Stimulated activated CD4-positive, alpha-beta T cell treated with anti-CD3 and anti-CD28 coated beads, TNF-alpha, amount 100 ng/mL, for 24 hours (primary cell): ENCODE measurements around the gene COASY.

ENCODE experiments used
- DNase-seq, 3 experiments: peaks; one replicate each; pipeline ENCODE4 v3.0.0-alpha.2; 2020; ENCODE audit warnings: low read depth in 3 of 3

Gene COASY

DNA sequence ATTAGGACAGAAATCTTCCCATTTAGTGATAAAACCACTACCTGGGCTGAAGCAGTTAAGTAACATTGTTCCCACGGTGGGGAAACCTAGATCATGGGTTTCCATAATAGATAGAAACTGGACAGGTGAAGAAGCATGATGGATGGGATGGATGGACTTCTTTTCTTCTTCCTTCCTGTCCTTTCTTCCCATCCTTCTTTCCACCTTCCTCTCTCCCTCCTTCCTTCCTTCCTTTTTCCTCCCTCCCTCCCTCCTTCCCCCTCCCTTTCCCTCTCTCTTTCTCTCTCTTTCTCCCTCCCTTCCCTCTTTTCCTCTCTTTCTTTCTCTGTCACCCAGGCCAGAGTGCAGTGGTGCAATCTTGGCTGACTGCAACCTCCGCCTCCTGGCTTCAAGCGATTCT lies 12.5 kb downstream of the COASY start:
- DNase-seq, result no peak

GRCh38 chr17:42577140-42577531 lies 15.2 kb downstream of the COASY start:
- DNase-seq, result no peak

DNA sequence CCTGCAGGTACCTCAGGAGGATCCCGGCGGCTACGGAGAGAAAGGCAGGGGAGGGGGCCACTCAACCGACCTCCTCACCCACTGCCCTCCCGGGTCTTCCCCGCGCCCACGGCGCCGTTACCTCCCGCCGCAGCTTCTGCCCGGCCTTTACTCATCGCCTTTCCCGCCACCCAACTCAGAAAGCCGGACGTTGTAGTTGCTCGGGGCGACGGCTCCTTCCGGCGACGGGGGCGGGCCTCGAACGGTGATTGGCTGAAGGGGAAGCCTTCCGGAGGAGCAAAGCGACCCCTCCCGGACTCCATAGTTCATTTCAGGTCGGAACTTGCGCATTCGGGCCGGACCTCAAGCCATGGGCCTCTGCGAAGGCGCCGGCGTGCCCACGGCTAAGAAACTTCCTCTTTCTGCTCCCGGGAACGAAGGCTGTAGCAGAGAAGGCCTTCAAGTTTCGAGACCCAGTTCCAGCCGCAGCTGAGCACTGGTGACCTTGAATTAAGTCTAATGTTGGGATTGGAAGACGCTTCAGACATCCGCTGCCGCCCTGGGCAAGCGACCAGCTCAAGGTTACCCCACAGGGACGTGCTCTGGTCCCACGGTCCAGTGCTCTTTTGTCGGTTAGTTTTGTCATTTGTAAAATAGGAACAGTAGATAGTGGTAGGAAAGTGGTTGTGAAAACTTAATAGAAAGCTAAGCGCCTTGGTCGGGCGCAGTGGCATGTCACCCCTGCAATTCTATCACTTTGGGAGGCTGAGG lies 15.8 kb downstream of the COASY start, which contains the start of gene PSMC3IP:
PSMC3IP (minus strand) TSS at position 198 of the 750 bp plus-strand sequence; CDS start at position 155, 43 bp downstream.
- peak; percentile 89 to 97 (median 90) for DNase-seq

DNA sequence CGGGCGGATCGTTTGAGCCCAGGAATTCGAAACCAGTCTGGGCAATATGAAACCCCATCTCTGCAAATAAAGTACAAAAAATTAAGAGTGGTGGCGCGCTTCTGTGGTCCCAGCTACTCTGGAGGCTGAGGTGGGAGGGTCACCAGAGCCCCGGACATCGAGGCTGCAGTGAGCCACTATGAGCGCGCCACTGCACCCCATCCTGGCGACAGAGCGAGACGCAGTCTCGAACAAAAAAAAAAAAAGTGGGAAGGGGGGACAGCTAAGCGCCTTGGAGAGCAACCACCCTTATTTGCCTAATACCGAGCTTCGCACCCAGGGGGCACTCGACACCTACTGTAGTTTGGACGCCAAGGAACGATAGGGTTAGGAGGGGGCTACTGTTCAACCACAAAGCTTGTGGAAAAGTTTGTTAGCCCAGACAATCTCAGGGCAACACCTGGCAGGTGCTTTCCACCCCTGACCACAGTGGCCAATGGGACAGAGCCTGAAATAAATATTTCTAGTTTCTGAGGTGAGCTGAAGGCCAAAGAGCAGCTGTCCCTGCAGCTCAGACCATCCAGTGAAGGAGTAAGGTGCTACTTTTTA lies 16.4 kb downstream of the COASY start:
- peak; percentile 44 to 79 (median 57) for DNase-seq

- DNase-seq, result no peak
These were observed 18.0 kb downstream of the COASY start for GRCh38 chr17:42579794-42580551.

- no peak for DNase-seq
These were observed 19.9 kb downstream of the COASY start for GRCh38 chr17:42581744-42582270.

- DNase-seq, result no peak
These were observed 22.9 kb downstream of the COASY start for GRCh38 chr17:42584880-42585279.

DNA sequence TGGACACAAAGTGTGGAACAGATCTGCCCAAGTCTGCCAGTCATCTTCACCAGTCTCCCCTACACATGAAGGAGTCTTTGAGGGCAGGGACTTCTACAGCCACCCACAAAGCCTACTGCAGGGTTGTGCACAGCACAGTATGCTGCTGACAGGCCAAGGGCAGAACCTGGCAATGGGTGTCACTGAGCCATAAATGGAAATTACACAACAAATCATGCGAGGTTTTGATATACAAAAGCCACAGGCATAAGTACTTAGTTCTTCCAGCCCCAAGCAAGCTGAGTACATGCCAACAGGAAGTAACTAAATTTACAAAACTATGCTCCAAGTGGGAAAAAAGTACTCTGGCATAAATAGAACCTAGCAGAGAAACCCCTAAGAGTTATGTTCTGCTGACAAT lies 23.4 kb downstream of the COASY start:
- DNase-seq, result no peak

GRCh38 chr17:42586514-42587230 lies 24.7 kb downstream of the COASY start:
- no peak for DNase-seq

DNA sequence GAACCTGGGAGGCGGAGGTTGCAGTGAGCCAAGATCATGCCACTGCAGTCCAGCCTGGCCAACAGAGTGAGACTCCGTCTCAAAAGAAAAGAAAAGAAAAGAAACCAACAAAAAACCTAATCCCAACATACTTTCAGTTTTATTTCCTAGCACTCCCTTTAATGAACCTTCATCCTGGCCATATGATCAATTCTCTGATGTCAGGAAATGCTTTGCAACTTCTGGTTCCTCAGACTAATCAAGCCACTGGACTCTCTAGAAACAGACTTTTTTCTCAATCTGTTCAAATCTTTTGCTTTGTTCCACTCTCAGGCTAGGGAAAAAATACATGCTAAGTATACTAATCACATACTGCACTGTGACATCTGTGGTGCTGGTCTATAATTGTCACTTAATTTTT lies 28.9 kb downstream of the COASY start:
- no peak for DNase-seq

DNA sequence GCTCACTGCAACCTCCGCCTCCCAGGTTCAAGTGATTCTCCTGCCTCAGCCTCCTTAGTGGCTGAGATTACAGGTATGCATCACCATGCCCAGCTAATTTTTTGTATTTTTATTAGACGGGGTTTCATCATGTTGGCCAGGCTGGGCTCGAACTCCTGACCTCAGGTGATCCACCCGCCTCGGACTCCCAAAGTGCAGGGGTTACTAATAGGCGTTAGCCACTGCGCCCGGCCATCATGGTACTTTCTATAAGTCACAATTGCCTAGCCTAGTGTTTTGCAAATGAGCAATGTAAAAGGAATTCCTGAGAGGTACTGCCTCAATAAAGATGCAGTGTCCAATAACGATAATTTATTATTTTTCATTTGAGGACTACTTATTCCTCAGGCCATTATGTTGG lies 29.5 kb downstream of the COASY start:
- DNase-seq, result no peak

GRCh38 chr17:42596386-42596785 lies 34.4 kb downstream of the COASY start:
- no peak for DNase-seq

DNA sequence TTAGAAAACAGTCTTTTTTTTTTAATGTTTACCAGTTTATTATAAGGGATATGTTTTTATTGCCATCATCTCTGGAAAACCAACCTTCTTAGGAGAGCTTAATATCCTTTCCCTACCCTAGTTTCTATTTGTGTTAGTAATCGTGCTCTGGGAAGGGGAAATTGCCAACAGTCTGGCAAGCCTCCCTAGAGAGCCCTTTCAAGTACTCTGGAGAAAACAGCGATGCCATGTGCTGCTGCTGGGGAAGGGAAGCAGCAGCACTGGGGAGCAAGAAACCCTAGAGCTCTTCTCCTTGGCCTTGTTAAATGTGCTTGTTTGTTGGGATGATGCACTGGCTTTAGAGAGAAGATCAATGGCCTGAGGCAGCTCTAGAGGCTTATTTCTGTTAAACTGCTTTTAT lies 37.0 kb downstream of the COASY start:
- DNase-seq, result no peak

DNA sequence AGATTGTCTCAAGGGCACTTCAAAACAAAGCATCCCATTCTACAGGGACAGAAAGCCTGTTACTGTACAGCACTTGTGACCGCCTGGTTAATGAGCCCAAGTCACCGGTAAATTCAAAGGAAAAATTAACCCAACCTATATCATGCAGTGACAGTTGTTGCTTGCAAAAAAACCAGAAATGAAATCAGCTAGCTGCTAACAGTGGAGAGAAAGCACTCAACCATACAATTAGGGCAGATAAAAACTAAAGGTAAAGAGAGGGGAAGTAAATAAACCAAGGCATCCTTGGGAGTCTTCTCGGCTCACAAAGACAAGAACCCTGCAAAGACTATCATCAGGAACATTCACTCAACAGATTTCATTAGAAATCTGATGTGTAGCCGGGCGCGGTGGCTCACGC lies 41.4 kb downstream of the COASY start:
- DNase-seq, result no peak

DNA sequence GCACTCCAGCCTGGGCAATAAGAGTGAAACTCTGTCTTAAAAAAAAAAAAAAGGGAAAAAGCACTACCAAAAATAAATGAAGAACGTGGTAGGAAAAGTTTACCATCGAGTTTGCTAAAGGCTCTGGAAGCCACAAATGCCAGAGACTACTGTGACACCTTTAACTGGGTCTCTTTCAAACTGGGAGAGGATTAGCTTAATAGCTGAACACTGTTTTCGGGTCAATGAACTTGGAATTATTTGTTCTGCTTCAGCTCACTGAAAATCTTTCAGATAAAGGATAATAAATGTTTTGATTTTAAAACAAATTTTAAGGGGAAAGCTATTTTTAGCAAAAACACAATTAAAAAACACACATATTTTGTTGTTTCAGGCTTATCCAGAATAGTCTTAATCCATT lies 45.8 kb downstream of the COASY start:
- no peak for DNase-seq

- peak in 1 of 3 experiments; percentile 13 for DNase-seq
These were observed 46.6 kb downstream of the COASY start for GRCh38 chr17:42608305-42609181.

DNA sequence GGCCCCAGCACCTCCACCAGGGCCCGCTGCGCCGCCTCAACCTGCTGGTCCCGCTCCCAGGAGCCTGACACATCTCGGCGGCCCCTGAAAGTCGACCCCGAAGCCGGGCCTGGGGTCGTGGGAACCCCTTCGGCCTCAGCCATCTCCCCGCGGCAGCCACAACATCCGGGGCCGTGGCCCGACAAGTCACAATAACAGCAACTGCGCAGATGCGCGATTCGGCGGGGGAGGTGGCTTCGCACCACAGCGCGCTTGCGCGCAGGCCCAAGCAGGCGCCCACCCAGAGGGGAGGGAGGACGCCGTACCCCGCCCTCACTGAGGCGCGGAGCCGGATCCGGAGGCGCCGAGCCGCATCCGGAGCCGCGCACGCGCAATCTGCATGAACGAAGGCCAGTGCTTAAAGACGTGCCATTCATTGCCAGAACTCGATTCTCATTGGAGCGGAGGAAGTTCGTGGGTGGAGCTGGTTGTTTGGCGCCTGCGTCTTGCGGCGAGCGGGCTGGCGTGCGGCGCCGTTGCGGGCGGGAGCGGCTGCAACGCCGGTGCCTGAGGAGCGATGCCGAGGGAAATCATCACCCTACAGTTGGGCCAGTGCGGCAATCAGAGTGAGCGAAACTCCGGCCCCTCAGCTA lies 47.4 kb downstream of the COASY start, which contains the start of the genes RETREG3 and TUBG1:
RETREG3 (minus strand) TSS at position 193 of the 632 bp plus-strand sequence; CDS start at position 143, 50 bp downstream.
TUBG1 (plus strand) TSS at position 502 of the 632 bp plus-strand sequence; CDS start at position 557, 55 bp downstream.
- peak; percentile 98 to 99 (median 98) for DNase-seq

- DNase-seq, result peak in 2 of 3 experiments; percentile 2 to 22
These were observed 48.2 kb downstream of the COASY start for GRCh38 chr17:42609814-42610801.

- no peak for DNase-seq
These were observed 50.1 kb downstream of the COASY start for GRCh38 chr17:42612013-42612412.
